Measurements from ENCODE around the gene SLC26A8. TPM values are rescaled to one million over a fixed set of nuclear protein-coding genes. Genes with fewer than 3 reads are reported as not detected.

SLC26A8 gene
- total RNA-seq, 4 donors from 2014 or later: under 0.01 to 0.17 TPM; not detected in 2

DNA sequence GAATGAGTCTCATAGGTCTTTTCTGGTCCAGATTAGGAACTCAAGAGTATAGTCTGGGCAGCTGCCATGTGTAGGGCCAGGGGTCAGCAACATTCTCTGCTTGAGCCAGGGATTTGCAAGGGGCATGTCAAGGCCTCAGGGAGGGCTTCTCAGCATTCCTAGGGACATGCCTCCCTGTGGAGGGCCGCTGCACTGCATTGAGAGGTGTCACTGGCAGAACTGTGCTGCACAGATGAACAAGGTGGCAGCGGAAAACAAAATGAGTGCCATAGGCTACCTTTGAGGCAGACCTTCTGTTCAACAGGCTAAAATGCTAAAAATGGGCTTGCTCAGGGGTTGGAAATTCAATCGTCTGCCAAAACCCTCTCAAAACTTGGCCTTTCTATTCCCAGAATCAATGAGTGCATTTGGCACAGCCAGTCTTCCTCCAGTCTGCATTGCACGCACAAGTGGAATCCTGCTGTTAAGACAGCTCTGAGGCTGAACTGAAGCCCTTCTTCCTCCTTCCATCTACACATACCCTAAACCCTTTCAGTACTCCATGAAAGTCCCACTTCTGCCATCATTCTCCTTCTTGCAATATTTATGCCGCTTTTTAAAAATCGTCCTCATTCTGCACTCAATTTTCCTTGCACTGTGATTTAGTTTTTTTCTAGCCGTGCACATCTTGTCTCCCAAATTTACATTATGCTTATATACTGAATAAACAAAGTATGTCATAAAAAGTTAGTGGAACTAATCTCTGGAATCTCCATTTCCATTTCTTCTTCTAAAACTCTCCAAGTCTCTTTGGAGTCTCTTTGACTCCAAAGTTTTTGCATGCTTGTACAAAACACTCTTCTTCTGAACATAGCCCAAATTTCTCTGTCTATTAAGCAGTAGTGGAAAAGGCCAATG lies 51.7 kb downstream of the SLC26A8 start:
- no peak for DNase-seq (ENCODE audit: extremely low spot score)
- no peaks in the 10 kb centered on the region for H3K9me3 ChIP-seq
- 77% methylated on average over 7 of the region's 7 CpGs for WGBS
- H3K27ac ChIP-seq (replicated peaks in 1 of 4): no peak overlapping the region
- no peaks in the 10 kb centered on the region for H3K27me3 ChIP-seq
- intact Hi-C loops (cut with DNase I): no loop called here
- H3K4me3 ChIP-seq: no peak overlapping the region
- TF ChIP-seq CTCF (IDR thresholded peaks at IDR 0.05) (no peak), EP300 (IDR thresholded peaks at IDR 0.05) (no peak), POLR2AphosphoS5 (IDR thresholded peaks at IDR 0.05) (no peak), POLR2A (IDR thresholded peaks at IDR 0.05; ENCODE audit: low read depth) (no peak)
- H3K36me3 ChIP-seq: no peaks in the 10 kb centered on the region
- no peaks in the 10 kb centered on the region for H3K4me1 ChIP-seq

DNA sequence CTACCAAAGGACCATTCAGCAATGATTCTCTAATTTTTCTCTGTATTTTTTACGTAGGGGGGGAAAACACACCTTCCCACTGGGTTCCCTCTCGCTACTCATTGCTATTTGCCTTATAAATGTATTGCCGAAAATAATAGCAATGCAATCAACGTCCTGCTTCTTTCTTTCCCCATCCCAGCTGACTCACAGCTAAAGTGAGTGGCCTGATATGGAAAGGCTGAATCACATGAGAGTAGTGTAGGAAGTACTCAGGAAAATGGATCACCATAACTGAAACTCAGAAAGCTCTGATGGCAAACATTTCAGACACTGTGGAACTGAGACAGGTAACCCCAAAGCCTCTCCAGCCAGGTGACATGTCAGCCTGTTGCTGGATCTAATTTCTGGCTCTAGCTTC lies 54.3 kb downstream of the SLC26A8 start:
- no peak for TF ChIP-seq POLR2A (IDR thresholded peaks at IDR 0.05; ENCODE audit: low read depth)
- no peak for TF ChIP-seq CTCF (IDR thresholded peaks at IDR 0.05)
- no peak for TF ChIP-seq POLR2AphosphoS5 (IDR thresholded peaks at IDR 0.05)
- TF ChIP-seq EP300 (IDR thresholded peaks at IDR 0.05): no peak
- Histone ChIP-seq H3K9me3 (no peaks in the 10 kb centered on the region), H3K27ac (replicated peaks in 1 of 4) (no peak overlapping the region), H3K27me3 (no peaks in the 10 kb centered on the region), H3K4me1 (no peaks in the 10 kb centered on the region), H3K36me3 (no peaks in the 10 kb centered on the region), H3K4me3 (no peak overlapping the region)
- WGBS: 85% methylated on average over 4 of the region's 4 CpGs
- intact Hi-C loops (cut with DNase I): no loop called here
- DNase-seq (ENCODE audit: extremely low spot score): no peak

- Histone ChIP-seq H3K36me3 (no peaks in the 10 kb centered on the region), H3K4me1 (no peaks in the 10 kb centered on the region), H3K27ac (replicated peaks in 1 of 4) (no peak overlapping the region), H3K4me3 (no peak overlapping the region), H3K9me3 (no peaks in the 10 kb centered on the region), H3K27me3 (no peaks in the 10 kb centered on the region)
- no peak for TF ChIP-seq POLR2AphosphoS5 (IDR thresholded peaks at IDR 0.05)
- TF ChIP-seq EP300 (IDR thresholded peaks at IDR 0.05): no peak
- TF ChIP-seq CTCF (IDR thresholded peaks at IDR 0.05): no peak
- no peak for TF ChIP-seq POLR2A (IDR thresholded peaks at IDR 0.05; ENCODE audit: low read depth)
- intact Hi-C loops (cut with DNase I): no loop called here
- no peak for DNase-seq (ENCODE audit: extremely low spot score)
These were observed 54.8 kb downstream of the SLC26A8 start for GRCh38 chr6:35969646-35970045.

GRCh38 chr6:35968821-35969220 lies 55.6 kb downstream of the SLC26A8 start:
- no peaks in the 10 kb centered on the region for H3K4me1 ChIP-seq
- H3K4me3 ChIP-seq: no peak overlapping the region
- H3K36me3 ChIP-seq: no peaks in the 10 kb centered on the region
- TF ChIP-seq CTCF (IDR thresholded peaks at IDR 0.05) (no peak), EP300 (IDR thresholded peaks at IDR 0.05) (no peak), POLR2A (IDR thresholded peaks at IDR 0.05; ENCODE audit: low read depth) (no peak), POLR2AphosphoS5 (IDR thresholded peaks at IDR 0.05) (no peak)
- no peak overlapping the region for H3K27ac ChIP-seq (replicated peaks in 1 of 4)
- intact Hi-C loops (cut with DNase I): no loop called here
- WGBS: 87% methylated on average over 4 of the region's 4 CpGs
- H3K27me3 ChIP-seq: no peaks in the 10 kb centered on the region
- no peak for DNase-seq (ENCODE audit: extremely low spot score)
- no peaks in the 10 kb centered on the region for H3K9me3 ChIP-seq

All from esophagus muscularis mucosa (tissue), 4 donors.